GF-D8 (cell line): ENCODE data around the gene GPI.

Experiments
- DNase-seq: peaks from one replicate; lab custom pipeline; 2025; lab: John Stamatoyannopoulos, UW

GPI gene

DNA sequence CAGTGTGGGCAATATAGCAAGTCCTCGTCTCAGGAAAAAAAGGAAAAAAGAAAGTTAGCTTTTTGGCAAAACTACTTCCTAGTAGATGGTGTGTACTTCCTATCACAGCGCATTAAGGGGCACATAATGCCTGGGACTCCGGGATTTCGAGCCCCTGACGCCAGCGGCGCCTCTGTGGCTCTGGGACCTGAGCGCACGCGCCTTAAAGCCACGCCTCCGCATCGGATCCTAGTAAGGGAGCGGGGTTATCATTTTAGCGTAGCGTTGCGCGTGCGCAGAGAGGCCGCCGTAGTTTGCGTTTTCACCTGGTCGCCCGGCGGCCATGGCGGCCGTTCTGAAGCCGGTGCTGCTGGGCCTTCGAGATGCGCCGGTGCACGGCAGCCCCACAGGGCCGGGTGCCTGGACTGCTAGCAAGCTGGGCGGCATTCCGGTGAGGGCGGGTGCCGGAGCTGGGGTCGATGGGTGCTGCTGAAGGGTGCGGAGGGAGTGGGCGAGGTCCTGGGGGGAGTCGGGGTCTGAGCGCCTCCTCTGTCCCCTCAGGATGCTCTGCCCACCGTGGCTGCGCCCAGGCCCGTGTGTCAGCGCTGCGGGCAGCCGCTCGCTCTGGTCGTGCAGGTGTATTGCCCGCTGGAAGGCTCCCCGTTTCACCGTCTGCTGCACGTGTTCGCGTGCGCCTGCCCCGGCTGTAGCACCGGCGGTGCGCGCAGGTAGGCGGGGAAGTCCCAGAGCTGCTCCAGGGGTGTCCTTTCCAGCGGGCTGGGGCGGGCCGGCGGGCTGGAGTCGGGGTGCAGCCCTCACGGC is 39.3 kb downstream of the GPI start, which contains the start of gene PDCD2L:
TSS of gene PDCD2L (plus strand) at position 291 of the 801 bp plus-strand sequence. CDS start at position 323, 32 bp downstream.
- peak; percentile 65 for DNase-seq

DNA sequence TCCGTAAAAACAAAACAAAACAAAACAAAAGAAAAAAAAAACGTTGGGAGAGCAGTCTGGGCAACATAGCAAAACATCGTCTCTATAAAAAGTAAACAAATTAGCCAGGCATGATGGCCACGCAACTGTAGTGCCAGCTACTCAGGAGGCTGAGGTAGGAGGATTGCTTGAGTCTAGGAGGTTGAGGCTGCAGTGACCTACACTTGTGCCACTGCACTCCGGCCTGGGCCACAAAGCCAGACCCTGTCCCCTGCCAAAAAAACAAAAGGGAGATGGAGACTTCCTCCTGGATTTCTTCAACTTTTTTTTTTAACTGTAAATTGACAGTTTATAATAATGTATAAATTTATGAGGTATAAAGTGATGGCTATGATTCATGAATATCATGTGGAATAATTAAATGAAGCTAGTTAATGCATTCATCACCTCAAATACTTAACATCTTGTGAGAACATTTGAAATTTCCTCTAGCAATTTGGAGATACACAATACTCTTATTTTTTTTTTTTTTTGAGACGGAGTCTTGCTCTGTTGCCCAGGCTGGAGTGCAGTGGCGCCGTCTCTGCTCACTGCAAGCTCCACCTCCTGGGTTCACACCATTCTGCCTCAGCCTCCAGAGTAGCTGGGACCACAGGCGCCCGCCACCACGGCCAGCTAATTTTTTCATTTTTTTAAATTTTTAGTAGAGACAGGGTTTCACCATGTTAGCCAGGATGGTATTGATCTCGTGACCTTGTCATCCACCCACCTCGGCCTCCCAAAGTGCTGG is 41.1 kb downstream of the GPI start:
- DNase-seq, result no peak

DNA sequence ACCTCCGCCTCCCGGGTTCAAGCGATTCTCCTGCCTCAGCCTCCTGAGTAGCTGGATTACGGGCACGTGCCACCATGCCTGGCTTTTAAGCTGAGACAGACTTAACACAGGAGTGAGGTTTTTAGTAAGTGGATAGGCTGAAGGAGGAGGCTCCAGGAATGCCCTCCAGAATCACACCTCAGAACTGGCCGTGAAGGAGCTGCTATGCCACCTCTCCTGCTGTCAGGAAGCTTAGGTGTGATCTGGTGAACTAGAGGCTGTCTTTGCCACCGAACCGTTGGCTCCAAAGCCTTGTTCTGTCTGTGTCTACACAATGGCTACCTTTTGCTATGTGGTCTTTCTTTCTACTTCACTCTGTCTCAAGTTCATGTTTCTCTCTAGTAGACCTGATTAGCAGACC is 43.4 kb downstream of the GPI start:
- DNase-seq, result no peak

DNA sequence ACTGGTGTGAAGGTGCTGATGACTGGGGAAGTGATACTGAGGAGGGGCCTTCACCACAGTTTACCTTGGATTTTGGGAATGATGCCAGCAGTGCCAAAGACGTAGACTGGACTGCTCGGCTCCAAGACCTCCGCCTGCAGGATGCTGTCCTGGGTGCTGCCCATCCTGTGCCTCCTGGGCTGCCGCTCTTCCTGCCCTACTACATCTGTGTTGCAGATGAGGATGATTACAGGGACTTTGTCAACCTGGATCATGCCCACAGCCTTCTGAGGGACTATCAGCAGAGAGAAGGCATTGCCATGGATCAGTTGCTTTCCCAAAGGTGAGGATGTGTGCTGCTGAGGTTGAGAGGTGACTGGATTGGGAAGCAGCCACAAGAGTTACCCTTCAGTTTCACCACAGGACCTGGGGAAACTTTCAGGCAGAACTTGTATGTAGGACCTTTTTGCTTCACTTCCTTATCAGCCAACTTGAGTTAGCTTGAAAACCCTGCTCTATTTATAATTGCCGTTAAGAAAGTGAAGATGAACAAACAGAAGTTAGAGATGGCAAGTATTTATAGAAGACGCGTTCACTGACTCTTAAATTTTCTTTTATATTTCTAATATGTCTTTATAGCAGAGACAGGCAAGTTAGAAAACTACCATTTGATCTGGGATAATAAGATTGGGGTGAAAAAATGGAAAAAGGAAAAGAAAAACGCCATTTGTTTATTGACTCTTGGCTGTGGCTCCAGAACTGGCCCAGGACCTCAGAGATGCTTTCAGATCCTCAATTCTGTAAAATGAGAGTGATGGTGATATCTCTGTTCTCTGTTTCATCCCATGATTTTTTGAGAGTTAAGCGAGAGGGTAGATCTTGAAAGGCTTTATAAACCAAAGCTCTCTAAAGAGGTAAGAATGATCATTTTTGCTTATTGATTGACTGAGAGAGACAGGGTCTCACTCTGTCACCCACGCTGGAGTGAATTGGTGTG is 44.5 kb downstream of the GPI start:
- no peak for DNase-seq

DNA sequence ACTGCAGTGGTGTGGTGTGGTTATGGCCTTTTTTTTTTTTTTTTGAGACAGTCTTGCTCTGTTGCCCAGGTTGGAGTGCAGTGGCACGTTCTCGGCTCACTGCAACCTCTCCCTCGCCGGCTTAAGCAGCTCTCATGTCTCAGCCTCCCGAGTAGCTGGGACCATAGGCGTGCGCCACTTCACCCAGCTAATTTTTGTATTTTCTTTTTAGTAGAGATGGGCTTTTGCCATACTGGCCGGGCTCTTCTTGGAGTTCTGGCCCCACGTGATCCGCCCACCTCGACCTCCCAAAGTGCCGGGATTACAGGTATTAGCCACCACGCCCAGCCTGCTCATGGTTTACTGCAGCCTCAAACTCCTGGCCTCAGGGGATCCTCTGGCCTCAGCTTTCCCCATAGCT is 46.2 kb downstream of the GPI start:
- no peak for DNase-seq

DNA sequence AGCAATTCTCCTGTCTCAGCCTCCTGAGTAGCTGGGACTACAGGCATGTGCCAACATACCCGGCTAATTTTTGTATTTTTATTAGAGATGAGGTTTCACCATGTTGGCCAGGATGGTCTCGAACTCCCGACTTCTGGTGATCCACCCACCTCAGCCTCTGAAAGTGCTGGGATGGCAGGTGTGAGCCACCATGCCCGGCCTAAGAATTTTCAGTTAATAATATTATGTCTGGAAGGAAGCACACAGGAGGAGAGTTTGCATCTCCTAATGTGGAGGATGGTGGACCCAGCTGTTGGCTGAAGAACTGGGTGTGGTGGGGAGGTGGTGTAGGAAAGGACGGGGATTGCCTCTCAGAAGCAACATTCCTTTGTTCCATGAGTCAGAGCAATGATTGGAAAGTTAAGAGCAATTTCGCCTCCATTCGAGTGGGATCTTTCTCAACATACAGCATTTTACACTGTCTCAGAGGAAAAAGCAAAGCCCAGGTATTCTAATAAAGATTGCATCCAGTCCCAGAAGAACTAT is 51.1 kb downstream of the GPI start:
- no peak for DNase-seq

DNA sequence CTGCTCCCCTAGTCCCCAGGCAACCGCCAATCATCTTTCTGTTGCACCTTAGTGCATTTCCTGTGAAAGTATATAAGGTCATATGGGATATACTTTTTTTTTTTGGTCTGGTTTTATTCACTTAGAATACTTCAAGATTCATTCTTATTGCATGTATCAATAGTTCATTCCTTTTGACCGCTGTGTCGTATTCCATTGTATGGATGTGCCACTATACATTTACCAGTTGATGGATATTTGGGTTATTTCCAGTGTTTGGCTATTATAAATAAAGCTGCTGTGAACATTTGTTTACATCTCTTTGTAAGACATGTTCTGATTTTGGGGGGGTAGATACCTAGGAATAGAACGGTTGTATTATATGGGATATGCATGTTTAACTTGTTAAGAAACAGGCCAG is 53.3 kb downstream of the GPI start:
- DNase-seq, result no peak

DNA sequence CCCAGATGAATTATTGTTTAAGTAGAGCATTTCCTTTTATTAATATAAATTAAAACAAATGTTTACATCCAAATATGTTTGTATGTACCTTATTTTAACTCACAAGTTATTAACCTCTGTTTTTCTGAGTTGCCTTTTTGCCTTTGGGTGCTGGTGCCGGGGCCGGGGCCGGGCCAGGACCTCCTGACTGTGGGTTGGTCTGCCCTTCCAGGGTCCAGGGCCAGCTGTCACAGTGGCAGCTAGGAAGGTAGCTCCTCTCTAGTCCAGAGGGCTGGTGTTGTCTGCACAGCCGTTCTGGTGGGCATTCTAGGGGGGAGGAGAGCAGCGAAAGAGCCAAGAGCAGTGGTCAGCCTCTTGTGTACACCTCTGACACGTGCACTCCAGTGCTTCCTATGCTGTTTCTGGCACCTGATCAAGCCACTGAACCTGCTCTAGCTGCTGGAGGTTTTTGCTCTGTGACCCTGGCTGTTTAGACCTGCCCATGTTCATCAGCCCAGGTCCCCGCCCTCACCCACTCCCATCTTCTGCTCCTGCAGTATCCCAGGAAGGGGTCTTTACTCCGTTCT is 61.2 kb downstream of the GPI start:
- no peak for DNase-seq

DNA sequence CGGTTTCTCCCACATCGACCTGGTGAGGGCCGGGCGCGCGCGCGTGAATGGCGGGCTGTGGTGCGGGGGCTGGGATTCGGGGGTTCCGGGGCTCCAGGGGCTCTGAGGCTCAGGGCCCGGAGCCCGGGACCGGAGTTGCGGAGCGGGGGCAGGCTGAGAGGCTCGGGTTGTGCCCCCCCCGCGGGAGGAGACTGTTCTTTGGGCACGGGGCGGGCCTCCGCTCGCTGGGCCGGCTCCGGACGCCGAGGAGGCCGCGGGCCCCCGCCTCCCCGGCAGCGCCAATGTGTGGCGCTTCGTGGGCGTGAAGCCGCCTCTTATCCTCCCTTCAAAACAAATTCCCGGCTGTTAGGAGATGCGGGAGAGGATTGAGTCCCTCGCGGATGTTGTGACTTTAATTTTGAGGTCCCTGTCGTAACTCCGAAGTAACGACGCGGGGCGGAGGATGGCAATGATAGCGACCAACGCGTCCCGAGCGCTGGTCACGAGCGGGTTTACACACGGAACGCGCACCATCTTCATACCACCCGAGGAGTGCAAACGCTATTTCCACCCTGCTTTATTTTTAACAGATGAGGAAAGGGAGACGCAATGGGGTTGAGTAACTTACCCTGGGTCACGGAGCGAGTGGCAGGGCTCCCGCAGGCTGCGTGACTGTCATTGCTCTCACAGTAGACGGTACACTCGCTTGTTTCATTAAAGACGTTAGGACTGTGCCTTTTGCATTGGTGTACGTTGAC is 63.7 kb downstream of the GPI start:
- no peak for DNase-seq

DNA sequence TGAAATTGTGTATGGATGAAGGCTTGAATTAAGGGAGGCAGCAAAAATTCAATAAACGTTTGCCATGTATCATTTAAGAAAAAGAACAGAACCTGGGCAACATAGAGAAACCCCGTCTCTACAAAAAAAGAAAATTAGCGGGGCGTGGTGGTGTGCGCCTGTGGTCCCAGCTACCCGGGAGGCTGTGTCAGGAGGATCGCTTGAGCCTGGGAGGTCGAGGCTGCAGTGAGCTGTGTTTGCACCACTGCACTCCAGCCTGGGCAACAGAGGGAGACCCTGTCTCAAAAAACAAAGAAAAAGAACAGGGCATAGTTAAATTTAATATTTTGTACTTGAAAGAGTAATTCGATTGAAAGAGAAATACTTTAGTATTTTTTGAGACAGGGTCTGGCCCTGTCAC is 64.6 kb downstream of the GPI start:
- DNase-seq, result no peak

DNA sequence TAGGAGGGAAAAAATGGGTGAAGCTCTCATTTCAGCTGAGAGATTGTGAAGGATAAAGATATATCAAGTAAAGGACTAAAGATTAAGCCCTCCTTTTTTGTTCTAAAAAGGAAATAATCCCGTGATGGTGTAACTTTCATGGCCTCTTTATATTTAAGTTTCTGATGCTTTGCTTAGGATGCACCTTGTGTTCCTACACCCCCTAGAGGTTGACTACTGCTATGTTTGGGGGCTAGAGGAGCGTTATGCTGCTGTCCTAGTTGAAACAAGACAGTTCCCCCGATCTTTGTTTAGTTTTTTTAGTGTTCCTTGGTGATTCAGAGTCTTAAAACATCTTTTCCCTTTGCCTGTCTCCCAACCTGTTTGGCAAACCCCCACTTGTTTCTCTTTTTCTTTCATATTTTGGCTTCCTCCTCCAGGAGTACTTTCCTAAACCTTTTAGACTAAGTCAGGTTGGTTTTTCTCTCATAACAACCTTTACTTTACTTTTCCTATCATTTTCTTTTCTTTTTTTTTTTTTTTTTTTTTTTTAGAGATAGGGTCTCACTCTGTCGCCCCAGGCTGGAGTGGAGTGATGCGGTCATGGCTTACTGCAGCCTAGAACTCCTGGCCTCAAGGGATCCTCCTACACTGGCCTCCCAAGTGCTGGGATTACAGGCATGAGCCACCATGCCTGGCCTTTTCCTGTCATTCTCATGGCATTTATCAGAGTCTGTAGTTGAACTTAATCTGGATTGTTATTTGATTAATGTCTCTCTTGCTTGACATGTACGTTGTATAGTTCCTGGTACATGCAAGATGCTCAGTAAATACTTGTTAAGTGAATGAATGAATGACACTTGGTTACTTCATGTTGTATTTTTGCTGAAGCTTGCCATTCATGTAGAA is 66.0 kb downstream of the GPI start:
- no peak for DNase-seq

DNA sequence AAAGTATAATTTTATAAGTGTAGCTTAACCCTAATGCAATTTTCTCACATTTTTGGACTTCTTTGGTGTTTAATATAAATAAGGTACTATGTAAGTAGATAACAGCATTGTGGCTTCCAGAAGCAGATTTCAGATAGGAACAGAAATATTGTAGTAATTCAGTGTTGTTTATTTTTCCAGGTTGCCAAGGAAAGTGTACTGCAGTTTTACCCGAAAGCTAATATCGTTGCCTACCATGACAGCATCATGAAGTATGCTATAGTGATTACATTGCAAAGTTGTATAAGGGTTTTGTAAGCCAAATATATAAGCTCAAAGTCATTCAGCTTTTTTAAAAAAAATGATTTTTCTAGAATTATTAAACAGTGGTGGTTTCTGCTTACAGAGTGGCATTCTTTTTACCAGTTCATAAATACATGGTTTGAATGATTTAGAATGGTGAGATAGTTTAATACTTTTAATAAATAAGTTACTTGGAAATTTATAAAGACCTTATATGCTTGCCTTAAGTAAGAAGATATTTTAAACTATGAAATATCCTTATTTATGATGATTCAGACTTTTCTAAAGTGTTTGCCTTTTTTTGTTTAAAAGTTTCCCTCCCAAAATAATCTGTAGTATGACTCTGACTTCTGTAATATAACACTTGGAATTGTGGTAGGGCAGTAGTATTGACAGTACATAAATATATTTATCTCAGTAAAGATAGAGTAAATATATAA is 66.8 kb downstream of the GPI start:
- no peak for DNase-seq

DNA sequence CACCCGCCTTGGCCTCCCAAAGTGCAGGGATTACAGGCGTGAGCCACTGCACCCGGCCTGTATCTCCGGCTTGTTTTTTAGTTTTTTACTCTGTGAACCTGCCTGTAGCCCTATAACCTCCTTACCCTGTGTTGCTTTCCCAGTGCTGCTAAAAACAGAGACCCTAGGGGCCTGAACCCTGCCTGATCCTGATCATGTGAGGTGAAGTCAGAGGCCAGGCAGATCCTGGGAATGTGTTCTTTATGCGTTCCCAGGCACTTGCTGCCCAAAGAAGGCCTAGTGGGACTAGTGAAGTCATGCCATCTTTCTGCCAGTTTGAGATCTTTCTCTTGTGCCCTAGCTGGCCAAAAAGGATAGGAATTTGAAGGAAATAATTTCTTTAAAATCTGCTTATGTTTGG is 67.8 kb downstream of the GPI start:
- no peak for DNase-seq

DNA sequence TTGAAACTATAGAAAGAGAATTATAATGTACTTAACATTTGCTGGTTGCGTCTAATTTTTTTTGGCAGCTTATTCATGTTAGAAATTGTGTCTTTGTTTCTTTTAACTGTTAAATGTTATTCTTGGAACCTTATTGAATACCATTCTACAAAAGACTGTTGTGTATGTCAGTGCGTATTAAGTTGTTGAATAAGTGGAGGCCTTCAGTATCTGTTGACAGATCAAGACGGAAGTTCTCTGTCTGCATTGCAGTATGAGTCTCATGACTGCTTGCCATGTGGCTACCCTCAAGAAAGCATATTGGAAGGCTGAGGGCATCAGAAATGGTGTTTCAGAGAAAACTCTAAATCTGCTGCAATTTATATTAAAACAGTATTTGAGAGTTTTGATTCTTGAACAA is 71.7 kb downstream of the GPI start:
- DNase-seq, result no peak

DNA sequence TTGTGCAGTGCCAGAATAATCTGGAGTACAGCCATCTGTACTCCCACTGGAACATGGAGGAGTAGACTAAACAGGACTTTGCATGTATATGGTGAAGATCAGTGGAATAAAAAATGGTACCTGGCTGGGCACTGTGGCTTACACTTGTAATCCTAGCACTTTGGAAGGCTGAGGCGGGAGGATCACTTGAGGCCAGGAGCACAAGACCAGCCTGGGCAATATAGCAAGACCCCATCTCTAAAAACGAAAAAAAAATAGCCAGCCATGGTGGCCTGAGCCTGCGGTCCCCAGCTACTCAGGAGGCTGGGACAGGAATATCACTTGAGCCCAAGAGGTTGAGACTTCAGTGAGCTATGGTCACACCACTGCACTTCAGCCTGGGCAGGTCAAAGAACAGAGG is 83.2 kb downstream of the GPI start:
- no peak for DNase-seq
